HK-2 (cell line): ENCODE measurements around the gene PPP1R9B.
A peak's percentile ranks its signal among the peaks of the same experiment; 100 is the strongest.

Source experiments
- DNase-seq: peaks from one replicate; pipeline ENCODE4 v3.0.0-alpha.2; 2018; ENCODE audit not compliant: unreplicated experiment

The PPP1R9B gene

DNA sequence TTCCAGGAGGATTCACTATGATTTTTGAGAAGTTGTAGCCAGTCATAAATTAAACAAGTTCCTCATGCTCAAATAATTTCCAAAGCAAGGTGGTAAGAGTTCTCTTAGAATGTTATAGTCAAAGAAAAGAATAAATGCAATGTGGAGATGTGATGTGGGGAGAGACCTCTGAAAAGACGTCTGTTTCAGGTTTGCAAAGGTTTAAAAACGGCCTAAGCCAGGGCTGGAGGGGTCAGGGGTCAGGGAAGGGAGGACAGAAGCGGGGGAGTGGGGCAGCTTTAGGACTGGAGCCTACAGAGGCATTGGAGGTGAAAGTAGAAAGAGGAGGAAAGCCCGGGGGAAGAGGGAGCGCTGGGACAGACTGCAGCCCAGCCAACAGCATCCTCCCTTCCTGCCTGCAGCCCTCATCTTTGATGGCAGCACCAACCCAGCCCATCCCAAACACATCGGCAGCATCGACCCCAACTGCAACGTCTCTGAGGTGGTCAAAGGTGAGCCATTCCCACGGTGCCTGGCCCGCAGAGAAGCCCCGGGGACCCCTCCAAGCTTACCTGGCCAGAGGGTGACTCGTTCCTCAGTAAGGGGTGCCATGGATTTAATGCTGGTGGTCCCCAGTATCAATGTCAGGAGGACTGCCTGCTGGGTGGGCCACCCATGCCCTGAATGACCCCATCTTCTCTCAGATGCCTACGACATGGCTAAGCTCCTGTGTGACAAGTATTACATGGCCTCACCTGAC, 43.9 kb downstream of the PPP1R9B start:
- no peak for DNase-seq

DNA sequence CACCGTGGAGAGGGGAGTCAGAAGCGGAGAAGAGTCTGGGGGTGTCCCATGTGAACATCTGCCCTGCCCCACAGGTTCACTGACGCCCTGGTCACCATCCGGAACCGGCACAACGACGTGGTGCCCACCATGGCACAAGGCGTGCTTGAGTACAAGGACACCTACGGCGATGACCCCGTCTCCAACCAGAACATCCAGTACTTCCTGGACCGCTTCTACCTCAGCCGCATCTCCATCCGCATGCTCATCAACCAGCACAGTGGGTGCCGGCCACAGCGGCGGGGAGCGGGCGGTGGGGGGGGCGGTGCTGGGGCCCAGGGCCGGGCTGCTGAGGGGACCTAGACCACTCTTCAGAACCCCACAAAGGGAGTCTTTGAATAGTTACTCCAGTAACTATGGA, 44.7 kb downstream of the PPP1R9B start:
- DNase-seq, result no peak

DNA sequence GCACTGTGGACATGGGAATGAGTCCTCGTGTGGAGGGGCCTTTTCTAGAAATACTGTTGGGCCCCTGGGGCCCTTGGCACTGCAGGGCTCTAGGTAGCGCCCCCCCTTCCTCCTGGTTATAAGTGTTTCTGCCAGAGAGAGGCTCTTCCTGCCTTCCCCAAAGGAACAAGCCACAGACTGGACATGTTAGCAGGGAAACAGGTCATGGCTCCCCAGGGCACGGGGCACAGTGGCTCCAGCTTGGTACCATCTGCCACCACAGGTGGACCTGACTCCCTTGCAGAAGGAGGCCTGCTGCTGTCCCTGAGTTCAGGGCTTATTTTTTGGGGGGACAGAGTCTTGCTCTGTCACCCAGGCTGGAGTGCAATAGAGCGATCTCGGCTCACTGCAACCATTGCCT, 46.5 kb downstream of the PPP1R9B start:
- no peak for DNase-seq

DNA sequence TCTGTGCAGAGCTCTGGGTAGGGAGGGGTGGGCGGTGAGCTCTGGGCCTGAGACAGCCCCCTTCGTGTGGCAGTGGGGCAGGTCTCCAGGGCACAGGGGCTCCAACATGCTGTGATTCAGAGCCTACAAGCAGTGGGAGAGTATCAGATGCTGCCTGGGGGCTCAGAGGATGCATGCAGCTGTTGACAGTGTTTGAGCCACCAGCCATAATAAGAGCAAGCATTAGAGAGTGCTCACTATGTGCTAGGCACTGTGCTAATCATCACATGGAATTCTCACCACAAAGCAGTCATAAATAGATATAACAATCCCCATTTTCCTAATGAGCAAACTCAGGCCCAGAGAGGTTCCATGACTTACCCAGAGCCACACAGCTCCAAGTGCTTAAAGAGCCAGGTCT, 47.2 kb downstream of the PPP1R9B start:
- DNase-seq, result no peak

DNA sequence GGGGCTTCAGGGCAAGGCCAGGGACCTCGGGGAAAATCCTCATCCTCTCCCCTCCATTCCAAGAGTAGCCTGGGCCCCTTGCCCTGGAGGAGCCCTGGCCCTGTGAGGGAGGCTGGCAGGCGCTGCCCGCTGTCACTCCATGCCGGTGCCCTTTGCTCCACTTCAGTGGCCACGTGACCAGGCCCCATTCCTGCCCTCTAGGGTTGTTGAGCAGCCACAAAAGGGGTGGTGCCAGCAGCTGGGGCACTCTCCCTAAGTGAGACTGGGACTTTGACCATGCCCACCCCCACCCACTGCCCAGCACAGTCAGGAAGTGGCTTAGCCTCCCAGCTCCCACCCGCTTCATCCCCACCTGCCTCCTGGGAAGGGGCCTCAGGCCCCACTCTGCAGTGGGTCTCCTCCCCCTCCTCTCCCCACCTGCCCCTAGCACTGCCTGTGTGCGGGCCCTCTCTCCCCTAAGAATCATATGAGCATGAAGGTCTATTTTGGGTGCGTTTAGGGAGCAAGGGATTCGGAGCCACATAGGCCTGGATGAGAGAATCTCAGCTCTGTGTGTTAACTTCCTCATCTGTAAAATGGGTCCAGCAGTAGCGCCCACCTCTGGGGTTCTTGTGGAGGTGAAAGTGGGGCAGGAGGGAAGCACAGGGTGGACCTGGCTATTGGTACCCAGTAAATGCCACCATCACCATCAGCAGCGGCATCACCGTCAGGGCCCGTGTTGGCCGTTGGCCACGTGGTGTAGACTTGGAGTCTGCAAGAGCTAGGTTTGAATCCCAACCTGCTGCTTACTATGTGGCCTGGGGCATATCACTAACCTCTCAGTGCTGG, 48.1 kb downstream of the PPP1R9B start:
- DNase-seq, result peak; percentile 73

- DNase-seq, result no peak
Measured at GRCh38 chr17:50101346-50102163, 48.9 kb downstream of the PPP1R9B start.

DNA sequence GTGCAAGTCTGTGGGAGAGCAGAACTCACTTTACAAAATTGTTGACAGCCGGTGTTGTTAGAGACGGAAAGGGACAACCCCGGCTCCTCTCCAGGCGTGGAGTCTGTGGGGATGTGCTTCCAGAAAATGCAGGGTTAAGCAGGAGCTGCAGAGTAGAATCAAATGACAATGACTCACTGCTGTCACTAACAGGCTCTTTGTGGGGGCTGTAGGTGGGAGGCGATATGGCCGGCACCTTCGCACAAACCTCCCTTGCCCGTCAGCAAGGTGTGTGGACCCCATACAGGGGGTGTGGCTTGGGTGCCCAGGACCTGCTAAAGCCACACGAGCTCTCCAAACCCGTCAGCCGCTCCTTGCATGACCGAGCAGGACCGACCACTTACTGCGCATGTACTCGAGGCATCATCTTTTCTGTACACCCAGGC, 49.5 kb downstream of the PPP1R9B start:
- no peak for DNase-seq

DNA sequence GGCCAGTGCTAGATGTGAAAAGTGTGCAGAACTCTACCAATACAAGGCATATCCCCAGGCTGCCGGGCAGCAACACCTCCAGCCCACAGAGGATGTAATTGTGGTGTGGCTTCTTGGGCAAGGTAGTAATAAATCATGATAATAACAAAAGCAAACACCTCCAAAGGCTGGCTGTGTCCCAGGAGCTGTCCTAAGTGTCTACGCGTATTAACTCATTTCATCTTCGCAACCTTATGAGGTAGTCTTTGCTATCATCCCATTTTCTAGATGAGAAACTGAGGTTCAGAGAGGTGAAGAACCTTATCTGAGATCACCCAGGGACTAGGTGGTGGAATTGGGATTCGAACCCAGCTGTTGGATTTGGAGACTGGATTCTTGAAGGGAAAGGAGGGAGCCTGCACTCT, 50.0 kb downstream of the PPP1R9B start:
- no peak for DNase-seq

GRCh38 chr17:50099003-50099402, 51.5 kb downstream of the PPP1R9B start:
- DNase-seq, result no peak

DNA sequence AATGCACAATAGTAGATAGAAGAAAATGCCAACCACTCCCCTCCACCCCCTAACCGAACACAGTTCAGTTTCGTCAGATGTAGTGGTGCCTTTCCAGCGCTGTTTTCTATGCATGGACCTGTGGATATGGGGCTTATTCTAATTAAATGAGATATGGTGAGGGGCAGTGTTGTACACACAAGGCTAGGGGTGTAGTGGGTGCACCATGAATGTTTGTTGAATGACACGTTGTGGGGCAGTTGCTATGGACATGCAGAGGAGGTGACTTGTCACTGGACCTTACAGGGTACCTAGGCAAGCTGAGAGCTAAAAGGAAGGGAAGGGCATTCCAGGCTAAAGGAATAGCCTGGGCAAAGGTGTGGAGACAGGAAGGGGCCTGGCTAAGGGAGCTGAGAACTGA, 51.9 kb downstream of the PPP1R9B start:
- DNase-seq, result no peak

DNA sequence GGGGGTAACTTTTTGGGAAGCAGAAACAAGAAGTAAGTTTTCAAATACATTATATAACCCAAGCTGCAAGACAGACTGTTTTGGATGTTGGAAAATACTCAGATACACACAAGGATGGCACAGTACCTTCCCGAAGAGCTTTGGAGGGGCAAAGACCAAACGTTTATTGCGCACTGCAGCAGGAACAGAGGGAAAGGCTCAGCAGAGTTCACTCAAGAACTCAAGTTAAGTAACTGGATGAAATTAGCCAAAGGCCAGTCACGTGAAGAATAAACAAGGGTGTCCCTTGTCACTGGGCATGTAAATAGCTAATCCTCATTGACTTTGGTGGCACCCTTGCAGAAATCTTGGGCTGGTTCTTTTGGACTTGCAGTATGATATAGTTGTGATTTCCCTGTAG, 52.6 kb downstream of the PPP1R9B start:
- DNase-seq, result no peak

GRCh38 chr17:50097455-50097854, 53.0 kb downstream of the PPP1R9B start:
- no peak for DNase-seq

DNA sequence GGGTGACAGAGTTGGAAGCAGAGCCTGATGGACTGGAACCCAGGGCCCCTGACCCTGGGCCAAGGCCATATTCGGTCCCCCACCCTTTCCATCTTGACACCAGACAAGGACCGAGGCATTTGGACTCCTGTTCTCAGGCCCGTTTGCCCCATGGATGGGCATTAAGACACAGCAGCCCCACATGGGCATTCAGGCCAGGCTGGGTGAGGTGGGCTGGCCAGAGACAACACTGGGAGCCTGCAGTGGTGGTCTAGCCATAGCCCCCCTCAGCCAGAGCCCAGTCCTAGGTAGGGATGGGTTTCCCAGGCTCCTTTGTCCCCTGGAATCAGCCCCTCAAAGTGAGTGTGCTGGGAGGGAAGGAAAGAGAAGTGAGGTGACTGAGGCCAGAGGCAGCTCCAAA, 53.7 kb downstream of the PPP1R9B start:
- no peak for DNase-seq

DNA sequence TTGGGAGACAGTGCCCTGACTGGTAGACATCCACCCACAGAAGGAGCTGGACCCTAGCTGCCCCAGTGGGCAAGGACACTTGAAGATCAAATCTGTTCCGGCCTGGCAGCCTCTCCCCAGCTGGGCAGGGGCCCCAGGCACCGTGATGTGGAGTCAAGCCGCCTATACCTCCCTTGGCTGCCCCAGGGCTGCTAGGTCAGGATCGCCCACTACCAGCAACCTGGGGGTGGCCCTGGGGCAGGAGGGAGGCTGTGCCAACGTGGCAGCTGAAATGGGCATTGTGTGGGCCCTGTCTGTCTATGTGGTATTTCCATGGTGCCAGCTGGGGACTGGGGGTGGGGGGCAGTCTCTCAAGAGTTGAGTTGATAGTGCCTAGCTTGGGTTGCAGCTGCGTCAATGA, 54.4 kb downstream of the PPP1R9B start:
- DNase-seq, result no peak

DNA sequence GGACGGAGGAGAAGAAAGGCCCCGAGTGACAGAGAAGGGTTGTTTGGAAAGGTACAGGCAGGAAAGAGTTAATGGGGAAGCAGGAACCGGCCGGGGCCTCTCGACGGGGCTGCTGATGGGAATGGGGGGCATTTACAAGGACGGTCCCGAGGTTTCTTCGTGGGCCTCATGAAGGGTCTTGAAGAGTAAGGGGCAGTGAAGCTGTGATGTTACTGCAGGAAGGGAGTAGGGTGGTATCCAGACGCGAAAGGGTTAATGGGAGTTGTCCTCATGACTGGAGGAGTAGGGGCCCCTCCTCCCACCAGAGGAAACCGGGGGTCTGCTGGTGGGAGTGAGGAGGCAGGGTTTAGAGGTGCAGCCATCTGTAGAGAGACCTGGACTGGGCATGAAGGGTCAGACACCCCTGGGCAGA, 54.8 kb downstream of the PPP1R9B start:
- DNase-seq, result no peak

DNA sequence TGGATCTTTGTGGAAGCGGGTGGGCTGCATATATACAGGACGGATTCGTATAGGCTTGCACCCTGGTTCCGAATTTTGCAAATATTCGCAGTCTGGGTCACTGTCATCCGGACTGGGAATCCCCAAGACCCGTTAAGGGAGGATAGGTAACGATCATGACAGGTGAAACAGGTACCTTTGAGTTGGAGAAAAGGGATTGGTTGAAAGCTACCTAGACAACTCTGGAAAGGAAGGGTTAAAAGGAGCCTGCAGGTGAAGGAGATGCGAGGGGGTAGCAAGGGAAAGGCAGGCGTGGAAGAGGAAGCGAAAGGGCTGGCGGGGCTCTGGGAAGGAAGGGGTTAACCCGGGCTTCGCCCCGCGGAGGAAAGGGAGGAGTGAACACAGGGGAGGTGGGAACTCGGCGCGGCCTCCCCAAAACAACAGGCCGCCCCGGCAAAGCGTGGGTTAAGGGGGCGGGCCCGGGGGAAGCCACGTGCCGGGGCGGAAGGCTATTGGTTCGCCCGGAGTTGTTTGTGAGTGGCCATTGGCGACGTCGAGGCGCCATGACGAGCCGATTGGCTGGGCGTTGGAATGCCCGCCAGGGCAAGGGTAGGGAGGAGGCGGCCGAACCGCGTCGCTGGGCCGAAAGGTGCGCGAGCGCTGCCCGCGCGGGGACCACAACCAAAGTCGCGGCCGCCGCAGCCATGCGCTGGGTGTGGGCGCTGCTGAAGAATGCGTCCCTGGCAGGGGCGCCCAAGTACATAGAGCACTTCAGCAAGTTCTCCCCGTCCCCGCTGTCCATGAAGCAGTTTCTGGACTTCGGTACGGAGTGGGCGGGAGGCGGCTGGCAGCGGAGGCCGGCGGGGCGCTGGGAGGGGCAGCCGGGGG, 55.5 kb downstream of the PPP1R9B start, which contains the start of gene PDK2:
TSS of gene PDK2 (plus strand) at position 599 of the 867 bp plus-strand sequence. CDS start at position 684, 85 bp downstream.
- DNase-seq, result peak; percentile 95

- DNase-seq, result peak; percentile 91
Measured at GRCh38 chr17:50094243-50094752, 56.2 kb downstream of the PPP1R9B start.

DNA sequence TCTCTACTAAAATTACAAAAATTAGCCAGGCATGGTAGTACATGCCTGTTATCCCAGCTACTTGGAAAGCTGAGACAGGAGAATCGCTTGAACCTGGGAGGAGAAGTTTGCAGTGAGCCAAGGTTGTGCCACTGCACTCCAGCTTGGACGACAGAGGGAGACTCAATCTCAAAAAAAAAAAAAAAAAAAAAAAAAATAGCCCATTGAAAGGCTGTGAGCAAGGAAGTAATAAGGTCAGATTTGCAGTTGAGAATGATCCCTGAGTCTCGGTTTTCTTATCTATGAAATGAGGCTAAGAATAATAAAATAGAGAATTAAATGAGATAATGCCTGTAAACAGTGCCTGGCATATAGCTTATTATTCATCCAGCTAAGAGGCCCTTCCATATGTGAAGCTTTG, 56.7 kb downstream of the PPP1R9B start:
- DNase-seq, result no peak

DNA sequence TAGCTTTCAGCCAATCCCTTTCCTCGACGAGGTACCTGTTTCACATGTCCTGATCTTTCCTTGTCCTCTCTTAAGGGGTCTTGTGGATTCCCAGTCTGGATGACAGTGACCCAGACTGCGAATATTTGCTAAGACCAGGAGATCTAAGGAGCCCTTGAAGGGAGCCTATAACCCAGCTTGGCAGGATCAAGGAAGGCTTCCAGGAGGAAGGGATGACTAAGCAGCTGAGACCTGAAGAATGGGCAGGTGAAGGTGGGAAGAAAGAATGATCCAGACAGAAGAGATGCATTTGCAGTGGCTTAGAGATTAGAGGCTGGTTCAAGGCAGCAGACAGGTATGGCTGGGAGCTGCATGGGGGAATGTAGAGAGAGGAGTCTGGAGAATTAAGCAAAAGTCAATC, 57.2 kb downstream of the PPP1R9B start:
- no peak for DNase-seq

DNA sequence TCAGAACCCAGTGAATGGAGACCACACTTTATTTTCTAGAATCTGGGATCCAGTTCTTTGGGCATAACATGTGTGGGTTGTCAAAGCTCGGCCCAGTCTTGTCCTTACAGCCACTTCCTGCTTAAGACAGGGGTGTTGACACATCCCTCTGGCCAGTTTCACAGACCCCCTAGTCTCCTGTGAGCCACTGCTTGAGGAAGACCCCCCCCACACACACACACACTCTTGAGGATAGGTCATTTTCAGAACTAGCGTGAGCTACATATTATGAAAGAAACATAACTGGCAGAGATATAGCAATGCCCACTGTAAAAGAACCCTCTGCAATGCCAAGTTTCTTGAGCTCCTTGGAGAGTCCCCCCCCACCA, 58.6 kb downstream of the PPP1R9B start:
- no peak for DNase-seq
